Medulla oblongata (tissue), 1 donor: ENCODE measurements around the gene NSMCE3.
A peak's percentile ranks its signal among the peaks of the same experiment; 100 is the strongest.

Source experiments
- DNase-seq: peaks from one replicate; pipeline ENCODE4 v3.0.0-alpha.2; 2015; ENCODE audit errors: extremely low spot score

Gene NSMCE3

GRCh38 chr15:29222129-29222853, 47.3 kb downstream of the NSMCE3 start:
- DNase-seq: no peak

- peak; percentile 31 for DNase-seq
Measured at GRCh38 chr15:29220852-29221251, 48.8 kb downstream of the NSMCE3 start.

- DNase-seq: no peak
Measured at GRCh38 chr15:29216955-29217354, 52.7 kb downstream of the NSMCE3 start.
